ENCODE results near the gene TRAPPC11. TPM values are rescaled to one million over a fixed set of nuclear protein-coding genes. Genes with fewer than 3 reads are reported as not detected.

The TRAPPC11 gene
- total RNA-seq, 1 experiment from 2014 or later, result 15.6 TPM

DNA sequence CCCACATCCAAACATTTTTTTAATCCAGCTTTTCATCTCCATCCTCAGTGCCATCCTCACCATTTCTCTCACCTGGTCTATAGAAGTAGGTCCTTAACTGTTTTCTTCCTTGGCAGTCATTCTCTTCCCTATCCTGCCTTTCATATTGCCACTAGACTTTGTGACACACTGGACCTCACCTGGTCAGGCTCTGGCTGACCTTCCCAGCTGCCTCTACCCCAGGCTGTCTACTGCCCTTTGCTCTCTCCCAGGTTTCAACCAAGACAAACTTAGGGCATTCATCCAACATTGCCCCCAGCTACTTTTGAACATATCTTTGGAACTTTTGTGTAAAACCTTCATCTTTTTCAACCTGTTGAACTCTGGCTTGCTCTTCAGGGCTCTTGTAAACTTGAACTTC lies 39.8 kb downstream of the TRAPPC11 start (continued):
- TF ChIP-seq, protein P1, sequence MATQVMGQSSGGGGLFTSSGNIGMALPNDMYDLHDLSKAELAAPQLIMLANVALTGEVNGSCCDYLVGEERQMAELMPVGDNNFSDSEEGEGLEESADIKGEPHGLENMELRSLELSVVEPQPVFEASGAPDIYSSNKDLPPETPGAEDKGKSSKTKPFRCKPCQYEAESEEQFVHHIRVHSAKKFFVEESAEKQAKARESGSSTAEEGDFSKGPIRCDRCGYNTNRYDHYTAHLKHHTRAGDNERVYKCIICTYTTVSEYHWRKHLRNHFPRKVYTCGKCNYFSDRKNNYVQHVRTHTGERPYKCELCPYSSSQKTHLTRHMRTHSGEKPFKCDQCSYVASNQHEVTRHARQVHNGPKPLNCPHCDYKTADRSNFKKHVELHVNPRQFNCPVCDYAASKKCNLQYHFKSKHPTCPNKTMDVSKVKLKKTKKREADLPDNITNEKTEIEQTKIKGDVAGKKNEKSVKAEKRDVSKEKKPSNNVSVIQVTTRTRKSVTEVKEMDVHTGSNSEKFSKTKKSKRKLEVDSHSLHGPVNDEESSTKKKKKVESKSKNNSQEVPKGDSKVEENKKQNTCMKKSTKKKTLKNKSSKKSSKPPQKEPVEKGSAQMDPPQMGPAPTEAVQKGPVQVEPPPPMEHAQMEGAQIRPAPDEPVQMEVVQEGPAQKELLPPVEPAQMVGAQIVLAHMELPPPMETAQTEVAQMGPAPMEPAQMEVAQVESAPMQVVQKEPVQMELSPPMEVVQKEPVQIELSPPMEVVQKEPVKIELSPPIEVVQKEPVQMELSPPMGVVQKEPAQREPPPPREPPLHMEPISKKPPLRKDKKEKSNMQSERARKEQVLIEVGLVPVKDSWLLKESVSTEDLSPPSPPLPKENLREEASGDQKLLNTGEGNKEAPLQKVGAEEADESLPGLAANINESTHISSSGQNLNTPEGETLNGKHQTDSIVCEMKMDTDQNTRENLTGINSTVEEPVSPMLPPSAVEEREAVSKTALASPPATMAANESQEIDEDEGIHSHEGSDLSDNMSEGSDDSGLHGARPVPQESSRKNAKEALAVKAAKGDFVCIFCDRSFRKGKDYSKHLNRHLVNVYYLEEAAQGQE (IDR thresholded peaks at IDR 0.05; ENCODE audit: low read depth), result no peak

DNA sequence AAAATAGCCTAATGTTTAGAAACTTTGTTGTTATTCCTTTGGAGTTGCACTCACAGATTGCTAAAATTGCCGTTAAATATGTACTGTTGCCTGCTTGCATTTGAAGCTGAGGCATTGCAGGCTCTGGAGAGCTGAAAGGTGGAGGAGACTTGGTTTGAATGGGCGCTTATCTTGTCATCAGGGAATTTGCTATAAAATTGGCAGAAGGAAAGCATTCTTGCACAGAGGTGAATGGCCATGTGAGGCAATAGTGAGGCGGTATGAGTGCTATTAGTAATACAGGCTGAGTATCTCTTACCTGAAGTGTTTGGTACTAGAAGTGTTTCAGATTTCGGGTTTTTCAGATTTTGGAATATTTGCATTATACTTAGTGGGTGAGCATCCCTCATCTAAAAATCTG lies 41.3 kb downstream of the TRAPPC11 start:
- BruUV-seq (replicated peaks), result no TSS peak
- Histone ChIP-seq H3K4me2 (ENCODE audit: low read length) (no peak overlapping the region), H3K27me3 (ENCODE audit: insufficient read depth, low read length) (no peaks in the 10 kb centered on the region), H3K79me2 (ENCODE audit: insufficient read depth, low read length) (no peaks in the 10 kb centered on the region), H4K20me1 (ENCODE audit: insufficient read depth) (no peaks in the 10 kb centered on the region), H3K27ac (ENCODE audit: low read depth, low read length) (no peak overlapping the region), H3K4me1 (ENCODE audit: control insufficient read depth in 1 of 2, insufficient read depth in 2 of 2, low read length in 2 of 2) (no peaks in the 10 kb centered on the region), H3K9ac (ENCODE audit: low read length) (no peak overlapping the region), H3K9me2 (ENCODE audit: insufficient read depth) (no peaks in the 10 kb centered on the region), H3K9me3 (ENCODE audit: control insufficient read depth in 1 of 2, insufficient read depth in 1 of 2, low read depth in 1 of 2, low read length in 2 of 2) (no peaks in the 10 kb centered on the region), H3K36me3 (ENCODE audit: control insufficient read depth in 1 of 2, insufficient read depth in 2 of 2, low read length in 2 of 2) (no peaks in the 10 kb centered on the region), H3K4me3 (replicated peaks in 1 of 2; ENCODE audit: low read depth in 1 of 2, low read length in 2 of 2) (no peak overlapping the region), H2AFZ (ENCODE audit: low read depth, low read length, poor library complexity, severe bottlenecking) (no peak overlapping the region)
- TF ChIP-seq, protein P2, sequence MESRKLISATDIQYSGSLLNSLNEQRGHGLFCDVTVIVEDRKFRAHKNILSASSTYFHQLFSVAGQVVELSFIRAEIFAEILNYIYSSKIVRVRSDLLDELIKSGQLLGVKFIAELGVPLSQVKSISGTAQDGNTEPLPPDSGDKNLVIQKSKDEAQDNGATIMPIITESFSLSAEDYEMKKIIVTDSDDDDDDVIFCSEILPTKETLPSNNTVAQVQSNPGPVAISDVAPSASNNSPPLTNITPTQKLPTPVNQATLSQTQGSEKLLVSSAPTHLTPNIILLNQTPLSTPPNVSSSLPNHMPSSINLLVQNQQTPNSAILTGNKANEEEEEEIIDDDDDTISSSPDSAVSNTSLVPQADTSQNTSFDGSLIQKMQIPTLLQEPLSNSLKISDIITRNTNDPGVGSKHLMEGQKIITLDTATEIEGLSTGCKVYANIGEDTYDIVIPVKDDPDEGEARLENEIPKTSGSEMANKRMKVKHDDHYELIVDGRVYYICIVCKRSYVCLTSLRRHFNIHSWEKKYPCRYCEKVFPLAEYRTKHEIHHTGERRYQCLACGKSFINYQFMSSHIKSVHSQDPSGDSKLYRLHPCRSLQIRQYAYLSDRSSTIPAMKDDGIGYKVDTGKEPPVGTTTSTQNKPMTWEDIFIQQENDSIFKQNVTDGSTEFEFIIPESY (IDR thresholded peaks at IDR 0.05; ENCODE audit: extremely low read depth, insufficient replicate concordance, low read length), result no peak
- TF ChIP-seq, protein P3, sequence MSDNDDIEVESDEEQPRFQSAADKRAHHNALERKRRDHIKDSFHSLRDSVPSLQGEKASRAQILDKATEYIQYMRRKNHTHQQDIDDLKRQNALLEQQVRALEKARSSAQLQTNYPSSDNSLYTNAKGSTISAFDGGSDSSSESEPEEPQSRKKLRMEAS (IDR thresholded peaks at IDR 0.05), result no peak
- TF ChIP-seq EZH2 (IDR thresholded peaks at IDR 0.05), result no peak
- POLR2A ChIA-PET, result no interaction called here
- no peak for ATAC-seq
- RAD21 ChIA-PET (ENCODE audit: low non-redundant PET in 1 of 2, low total read pairs in 2 of 2, uncharacterized antibody in 2 of 2, unreplicated experiment in 2 of 2), result no interaction called here
- DNase-seq (ENCODE audit: low read depth, low spot score), result no peak
- CTCF ChIA-PET, result no interaction called here
- intact Hi-C loops (cut with micrococcal nuclease), result no loop called here
